Uterus (tissue), 4 donors: ENCODE measurements around the gene PRKAB1. TPM values are rescaled to one million over a fixed set of nuclear protein-coding genes. Genes with fewer than 3 reads are reported as not detected.

Experiments
- DNase-seq, 2 donors: peaks; one replicate each; pipeline ENCODE4 v3.0.0-alpha.2; 2019 to 2020
- H3K27ac ChIP-seq, 2 donors: fragments of 200-600 bp; sonication (generic); 1 replicate in 1 of 2; 2 replicates in 1 of 2; pipeline ENCODE4 v1.5.1; 2016 to 2018
- H3K27me3 ChIP-seq, 2 donors: fragments of 200-600 bp; sonication (generic); one replicate each; pipeline ENCODE4 v1.5.1; 2018 to 2019; ENCODE audit warnings: control low read depth in 1 of 2
- H3K36me3 ChIP-seq, 2 donors: fragments of 200-600 bp; sonication (generic); one replicate each; pipeline ENCODE4 v1.5.1; 2019; ENCODE audit warnings: control low read depth in 1 of 2
- H3K4me1 ChIP-seq, 2 donors: fragments of 200-600 bp; sonication (generic); one replicate each; pipeline ENCODE4 v1.5.1; 2018 to 2019; ENCODE audit warnings: control low read depth in 1 of 2
- H3K4me3 ChIP-seq, 2 donors: fragments of 200-600 bp; sonication (generic); 1 replicate in 1 of 2; 2 replicates in 1 of 2; pipeline ENCODE4 v1.5.1; 2018 to 2019; ENCODE audit warnings: mild to moderate bottlenecking in 1 of 2
- H3K9me3 ChIP-seq, 2 donors: fragments of 200-600 bp; sonication (generic); one replicate each; pipeline ENCODE4 v1.5.1; 2019; ENCODE audit warnings: control low read depth in 1 of 2
- CTCF ChIP-seq, 4 experiments: fragments of 200-600 bp in 2 of 4; fragments of 450-650 bp in 2 of 4; sonication (generic) in 2 of 4; IDR thresholded peaks; one replicate each; pipeline ENCODE4 v1.5.1; 2016 to 2019; ENCODE audit warnings: antibody characterized with exemption in 4 of 4, mild to moderate bottlenecking in 2 of 4, moderate library complexity in 1 of 4
- POLR2A ChIP-seq, 2 donors: fragments of 450-650 bp; IDR thresholded peaks; one replicate each; pipeline ENCODE4 v1.6.1; 2016; ENCODE audit warnings: antibody characterized with exemption in 2 of 2, mild to moderate bottlenecking in 1 of 2, moderate library complexity in 1 of 2
- intact Hi-C: fragments of 100-400 bp; cut with DNase I; formaldehyde crosslinking; loops from one replicate; pipeline ENCODE4 v1.15.1; 2023; ENCODE audit warnings: low total_unique reads
- total RNA-seq, 4 donors: library from RNA; depleted of rRNA in 3 of 4; stranded (reverse); fragments of >200 nt in 3 of 4; gene quantifications; one replicate each; pipeline versions ENCODE4 v1.1.0 to v1.2.4, GENCODE V29; 2014 to 2023
- donor health status: DM: yes; HTN: yes; CAD: no.

Gene PRKAB1
- total RNA-seq, 4 donors from 2014 or later = 10.9 to 44.1 (median 32.8) TPM

GRCh38 chr12:119718141-119718540 lies 50.2 kb downstream of the PRKAB1 start:
- DNase-seq = no peak
- intact Hi-C loops = no loop called here
- Histone ChIP-seq H3K4me1 (no peaks in the 10 kb centered on the region), H3K36me3 (no peaks in the 10 kb centered on the region), H3K9me3 (no peaks in the 10 kb centered on the region), H3K27ac (no peak overlapping the region), H3K4me3 (no peak overlapping the region), H3K27me3 (no peaks in the 10 kb centered on the region)
- TF ChIP-seq CTCF (IDR thresholded peaks at IDR 0.05) (no peak), POLR2A (IDR thresholded peaks at IDR 0.05) (no peak)

GRCh38 chr12:119720349-119720748 lies 52.4 kb downstream of the PRKAB1 start:
- TF ChIP-seq POLR2A (IDR thresholded peaks at IDR 0.05) = no peak
- TF ChIP-seq CTCF (IDR thresholded peaks at IDR 0.05) = no peak
- Histone ChIP-seq H3K27me3 (no peaks in the 10 kb centered on the region), H3K36me3 (no peaks in the 10 kb centered on the region), H3K4me3 (no peak overlapping the region), H3K4me1 (no peaks in the 10 kb centered on the region), H3K27ac (no peak overlapping the region), H3K9me3 (no peaks in the 10 kb centered on the region)
- intact Hi-C loops = no loop called here
- DNase-seq = no peak

- no peak for DNase-seq
- H3K27ac ChIP-seq = no peak overlapping the region
- H3K4me3 ChIP-seq = no peak overlapping the region
- no peaks in the 10 kb centered on the region for H3K27me3 ChIP-seq
- H3K9me3 ChIP-seq = no peaks in the 10 kb centered on the region
- intact Hi-C loops = no loop called here
- H3K36me3 ChIP-seq = no peaks in the 10 kb centered on the region
- no peaks in the 10 kb centered on the region for H3K4me1 ChIP-seq
- no peak for TF ChIP-seq POLR2A (IDR thresholded peaks at IDR 0.05)
- no peak for TF ChIP-seq CTCF (IDR thresholded peaks at IDR 0.05)
These were observed 53.4 kb downstream of the PRKAB1 start for GRCh38 chr12:119721306-119721705.

- no peaks in the 10 kb centered on the region for H3K4me1 ChIP-seq
- no peaks in the 10 kb centered on the region for H3K27me3 ChIP-seq
- TF ChIP-seq CTCF (IDR thresholded peaks at IDR 0.05) = no peak
- no peak for TF ChIP-seq POLR2A (IDR thresholded peaks at IDR 0.05)
- no peaks in the 10 kb centered on the region for H3K9me3 ChIP-seq
- H3K4me3 ChIP-seq = no peak overlapping the region
- H3K27ac ChIP-seq = no peak overlapping the region
- DNase-seq = no peak
- H3K36me3 ChIP-seq = no peaks in the 10 kb centered on the region
- intact Hi-C loops = no loop called here
These were observed 57.6 kb downstream of the PRKAB1 start for GRCh38 chr12:119725523-119725922.

- no peaks in the 10 kb centered on the region for H3K36me3 ChIP-seq
- no peaks in the 10 kb centered on the region for H3K9me3 ChIP-seq
- no peak overlapping the region for H3K27ac ChIP-seq
- TF ChIP-seq POLR2A (IDR thresholded peaks at IDR 0.05) (no peak), CTCF (IDR thresholded peaks at IDR 0.05) (no peak)
- no peaks in the 10 kb centered on the region for H3K4me1 ChIP-seq
- no peak for DNase-seq
- intact Hi-C loops = no loop called here
- no peak overlapping the region for H3K4me3 ChIP-seq
- no peaks in the 10 kb centered on the region for H3K27me3 ChIP-seq
These were observed 59.9 kb downstream of the PRKAB1 start for GRCh38 chr12:119727600-119728443.
